Measurements from ENCODE around the gene SASH1.

Gene SASH1

DNA sequence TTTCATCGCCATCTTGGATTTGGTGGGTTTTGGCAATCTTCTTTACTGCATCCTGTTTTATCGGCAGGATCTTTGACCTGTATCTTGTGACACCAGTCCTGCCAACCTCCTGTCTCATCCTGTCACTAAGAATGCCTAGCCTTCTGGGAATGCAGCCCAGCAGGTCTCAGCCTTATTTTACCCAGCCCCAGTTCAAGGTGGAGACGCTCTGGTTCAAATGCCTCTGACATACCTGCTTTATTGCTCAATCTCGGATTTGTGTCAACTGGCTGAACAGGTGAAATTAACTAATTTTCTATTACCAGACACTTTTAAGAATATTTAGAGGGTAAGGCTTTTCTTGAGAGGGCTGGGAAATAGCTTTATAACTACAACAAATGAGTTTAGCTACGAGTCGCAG is 102.5 kb downstream of the SASH1 start:
- Histone ChIP-seq H3K79me2 (ENCODE audit: insufficient read depth, low read length) (no peaks in the 10 kb centered on the region), H3K9ac (ENCODE audit: low read length) (no peak overlapping the region), H3K4me3 (ENCODE audit: insufficient read depth, low read length, poor library complexity, severe bottlenecking) (no peak overlapping the region), H4K20me1 (ENCODE audit: low read depth, low read length) (no peaks in the 10 kb centered on the region), H3K36me3 (ENCODE audit: low read length) (no peaks in the 10 kb centered on the region), H3K9me3 (ENCODE audit: insufficient read depth, low read length) (no peaks in the 10 kb centered on the region), H2AFZ (ENCODE audit: low read depth, low read length, severe bottlenecking) (no peak overlapping the region), H3K27me3 (ENCODE audit: low read length) (no peaks in the 10 kb centered on the region), H3K27ac (ENCODE audit: low read depth, low read length) (no peak overlapping the region), H3F3A (ENCODE audit: insufficient read depth) (no peaks in the 10 kb centered on the region), H3K9me2 (replicated peaks; ENCODE audit: insufficient read depth, low read length) (no peaks in the 10 kb centered on the region), H3K4me2 (ENCODE audit: low read depth, low read length, poor library complexity, severe bottlenecking) (no peak overlapping the region)
- TF ChIP-seq EZH2phosphoT487 (conservative IDR thresholded peaks at IDR 0.05; ENCODE audit: low read length) (no peak), CTCF (IDR thresholded peaks at IDR 0.05; ENCODE audit: insufficient read depth, low read length, poor library complexity, severe bottlenecking) (no peak)

- Histone ChIP-seq H3K9me3 (ENCODE audit: insufficient read depth, low read length) (no peaks in the 10 kb centered on the region), H2AFZ (ENCODE audit: low read depth, low read length, severe bottlenecking) (no peak overlapping the region), H3K36me3 (ENCODE audit: low read length) (no peaks in the 10 kb centered on the region), H3K27me3 (ENCODE audit: low read length) (no peaks in the 10 kb centered on the region), H3F3A (ENCODE audit: insufficient read depth) (no peaks in the 10 kb centered on the region), H3K79me2 (ENCODE audit: insufficient read depth, low read length) (no peaks in the 10 kb centered on the region), H3K4me2 (ENCODE audit: low read depth, low read length, poor library complexity, severe bottlenecking) (no peak overlapping the region), H4K20me1 (ENCODE audit: low read depth, low read length) (no peaks in the 10 kb centered on the region), H3K27ac (ENCODE audit: low read depth, low read length) (no peak overlapping the region), H3K9me2 (replicated peaks; ENCODE audit: insufficient read depth, low read length) (no peaks in the 10 kb centered on the region), H3K9ac (ENCODE audit: low read length) (no peak overlapping the region), H3K4me3 (ENCODE audit: insufficient read depth, low read length, poor library complexity, severe bottlenecking) (no peak overlapping the region)
- TF ChIP-seq EZH2phosphoT487 (conservative IDR thresholded peaks at IDR 0.05; ENCODE audit: low read length): no peak
- TF ChIP-seq CTCF (IDR thresholded peaks at IDR 0.05; ENCODE audit: insufficient read depth, low read length, poor library complexity, severe bottlenecking): no peak
Observed at GRCh38 chr6:148445620-148446019, 103.0 kb downstream of the SASH1 start.

DNA sequence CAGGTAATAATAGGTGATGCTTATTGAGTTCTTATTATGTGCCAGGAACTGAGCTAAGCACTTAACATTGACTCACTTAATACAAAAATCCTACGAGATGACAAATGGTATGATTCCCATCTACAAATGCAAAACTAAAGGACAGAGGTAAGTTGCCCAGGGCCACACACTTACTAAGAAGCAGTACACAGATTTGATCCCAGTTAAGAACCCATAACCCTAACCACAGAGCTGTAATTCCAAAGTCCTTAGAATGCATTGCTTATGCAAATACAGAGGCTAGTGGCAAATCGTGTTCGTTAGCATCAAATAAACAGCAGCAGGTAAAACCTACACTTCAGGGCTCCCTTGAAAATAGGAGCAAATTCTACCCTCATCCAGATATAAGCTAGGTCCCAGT is 104.0 kb downstream of the SASH1 start:
- H3K9ac ChIP-seq (ENCODE audit: low read length): no peak overlapping the region
- H2AFZ ChIP-seq (ENCODE audit: low read depth, low read length, severe bottlenecking): no peak overlapping the region
- no peak overlapping the region for H3K4me2 ChIP-seq (ENCODE audit: low read depth, low read length, poor library complexity, severe bottlenecking)
- no peaks in the 10 kb centered on the region for H3K9me2 ChIP-seq (replicated peaks; ENCODE audit: insufficient read depth, low read length)
- H3K36me3 ChIP-seq (ENCODE audit: low read length): no peaks in the 10 kb centered on the region
- H3K79me2 ChIP-seq (ENCODE audit: insufficient read depth, low read length): no peaks in the 10 kb centered on the region
- H3F3A ChIP-seq (ENCODE audit: insufficient read depth): no peaks in the 10 kb centered on the region
- H4K20me1 ChIP-seq (ENCODE audit: low read depth, low read length): no peaks in the 10 kb centered on the region
- no peak overlapping the region for H3K4me3 ChIP-seq (ENCODE audit: insufficient read depth, low read length, poor library complexity, severe bottlenecking)
- H3K27me3 ChIP-seq (ENCODE audit: low read length): no peaks in the 10 kb centered on the region
- no peak for TF ChIP-seq CTCF (IDR thresholded peaks at IDR 0.05; ENCODE audit: insufficient read depth, low read length, poor library complexity, severe bottlenecking)
- TF ChIP-seq EZH2phosphoT487 (conservative IDR thresholded peaks at IDR 0.05; ENCODE audit: low read length): no peak
- no peaks in the 10 kb centered on the region for H3K9me3 ChIP-seq (ENCODE audit: insufficient read depth, low read length)
- H3K27ac ChIP-seq (ENCODE audit: low read depth, low read length): no peak overlapping the region

All from SU-DHL-6 (cell line).